NAMALWA (cell line): ENCODE measurements around the gene TPSB2.
"Not testable (repeated sequence)": the region's sequence is repeated elsewhere in the genome, so short reads cannot be mapped to it uniquely, and the experiment has no call there.

Source experiments
- DNase-seq: peaks from one replicate; pipeline ENCODE4 v3.0.0-alpha.2; 2015; ENCODE audit warnings: low spot score

TPSB2 gene

DNA sequence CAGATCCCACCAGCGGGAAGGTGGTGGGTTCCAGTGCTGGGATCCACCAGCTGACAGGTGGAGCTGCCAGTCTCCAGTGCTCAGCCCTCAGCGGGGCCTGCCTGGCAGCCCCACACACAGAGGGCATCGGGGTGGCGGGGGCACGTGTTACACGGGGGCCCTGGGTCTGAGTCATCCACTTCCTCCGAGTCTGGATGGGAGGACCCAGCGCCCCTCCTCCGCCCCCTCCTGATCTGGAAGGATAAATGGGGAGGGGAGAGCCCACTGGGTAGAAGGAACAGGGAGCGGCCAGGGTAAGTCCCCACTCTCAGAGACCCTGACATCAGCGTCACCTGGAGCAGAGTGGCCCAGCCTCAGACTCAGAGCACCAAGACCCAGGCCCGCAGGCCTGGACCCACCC lies 10.5 kb upstream of the TPSB2 start, which contains the start of gene TPSAB1:
TSS of gene TPSAB1 (plus strand) at position 270 of the 400 bp plus-strand sequence. CDS start 234 bp downstream, outside the sequence.
- DNase-seq: not testable (repeated sequence)

DNA sequence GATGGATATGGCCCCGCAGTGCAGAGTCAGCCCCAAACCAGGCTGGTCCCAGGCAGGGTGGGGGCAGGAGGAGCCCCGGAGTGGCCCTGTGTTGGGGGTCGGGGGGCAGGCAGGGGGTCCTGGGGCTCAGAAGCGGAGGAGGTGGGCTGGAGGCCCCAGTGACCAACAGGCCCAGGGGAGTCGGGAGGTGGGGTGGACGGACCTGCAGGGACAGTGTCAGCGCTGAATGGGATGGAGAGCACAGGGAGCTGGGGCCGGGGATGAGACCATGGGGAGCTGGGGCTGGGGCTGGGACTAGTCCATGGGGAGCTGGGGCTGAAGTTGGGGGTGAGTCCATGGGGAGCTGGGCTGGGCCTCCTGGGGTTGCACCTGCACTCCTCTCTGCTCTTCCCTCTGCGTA lies 9.6 kb upstream of the TPSB2 start:
- not testable (repeated sequence) for DNase-seq

- DNase-seq: not testable (repeated sequence)
Measured at GRCh38 chr16:1238909-1239308, 8.9 kb upstream of the TPSB2 start.

DNA sequence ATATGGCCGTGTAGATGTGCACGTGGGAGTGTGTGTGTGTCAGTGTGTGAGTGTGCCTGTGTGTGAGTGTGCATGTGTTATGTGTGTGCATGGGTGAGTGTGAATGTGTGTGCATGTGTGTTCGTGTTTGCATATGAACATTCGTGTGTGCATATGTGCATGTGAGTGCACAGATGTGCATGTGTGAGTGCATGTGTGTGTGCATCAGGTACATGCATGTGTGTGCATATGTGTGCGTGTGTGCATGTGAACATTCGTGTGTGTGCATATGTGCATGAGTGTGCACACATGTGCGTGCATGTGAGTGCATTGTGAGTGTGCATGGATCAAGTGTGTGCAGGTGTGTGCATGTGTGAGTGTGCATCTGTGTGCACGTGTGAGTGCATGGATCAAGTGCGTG lies 8.0 kb upstream of the TPSB2 start:
- DNase-seq: no peak

DNA sequence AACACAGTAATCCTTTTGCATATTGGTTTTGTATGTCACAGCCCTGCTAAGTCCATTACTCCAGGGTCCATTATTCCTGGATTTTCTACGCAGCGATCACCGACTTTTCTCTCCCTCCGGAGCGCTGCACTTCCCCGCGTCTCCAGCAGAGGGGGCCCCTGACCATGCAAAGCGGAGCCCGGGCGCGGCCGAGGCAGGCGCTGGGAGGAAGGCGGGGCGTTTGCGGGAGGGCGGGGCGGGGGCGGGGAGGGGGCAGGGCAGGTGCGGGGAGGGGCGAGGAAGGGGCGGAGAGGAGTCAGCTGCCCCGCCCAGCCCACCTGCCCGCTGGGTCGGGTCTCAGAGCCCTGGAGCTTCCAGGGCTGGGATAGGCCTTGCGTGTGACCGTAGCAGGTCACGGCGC lies 6.7 kb upstream of the TPSB2 start:
- DNase-seq: not testable (repeated sequence)

- not testable (repeated sequence) for DNase-seq
Measured at GRCh38 chr16:1232049-1232748, 2.2 kb upstream of the TPSB2 start.

GRCh38 chr16:1231301-1231700 lies 1.3 kb upstream of the TPSB2 start:
- DNase-seq: not testable (repeated sequence)

DNA sequence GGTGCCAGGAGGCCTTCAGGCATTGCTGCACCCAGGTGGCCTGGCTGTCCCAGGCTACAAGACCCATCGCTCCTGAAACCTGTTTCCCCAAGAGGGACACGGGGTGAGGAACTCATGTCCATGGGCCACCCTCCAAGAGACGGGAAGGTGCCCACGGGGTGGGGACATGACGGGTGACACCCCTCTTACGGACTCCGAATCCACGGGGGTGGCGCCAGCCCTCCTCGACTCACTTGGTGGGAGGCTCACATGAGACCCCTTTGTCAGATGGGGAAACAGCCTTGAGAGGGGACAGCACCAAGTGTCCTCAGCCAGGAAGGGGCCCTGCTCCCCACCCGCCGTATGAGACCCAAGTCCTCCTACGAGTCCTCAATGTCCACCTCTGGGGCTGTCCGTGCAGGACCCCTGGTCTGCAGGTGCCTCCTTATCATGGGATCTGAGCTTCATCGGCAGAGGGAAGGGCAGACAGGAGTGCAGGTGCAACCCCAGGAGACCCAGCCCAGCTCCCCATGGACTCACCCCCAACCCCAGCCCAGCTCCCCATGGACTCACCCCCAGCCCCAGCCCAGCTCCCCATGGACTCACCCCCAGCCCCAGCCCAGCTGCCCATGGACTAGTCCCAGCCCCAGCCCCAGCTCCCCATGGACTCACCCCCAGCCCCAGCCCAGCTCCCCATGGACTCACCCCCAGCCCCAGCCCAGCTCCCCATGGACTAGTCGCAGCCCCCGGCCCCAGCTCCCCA lies 658 bp upstream of the TPSB2 start:
- not testable (repeated sequence) for DNase-seq

- not testable (repeated sequence) for DNase-seq
Measured at GRCh38 chr16:1229476-1229875, 508 bp downstream of the TPSB2 start.

DNA sequence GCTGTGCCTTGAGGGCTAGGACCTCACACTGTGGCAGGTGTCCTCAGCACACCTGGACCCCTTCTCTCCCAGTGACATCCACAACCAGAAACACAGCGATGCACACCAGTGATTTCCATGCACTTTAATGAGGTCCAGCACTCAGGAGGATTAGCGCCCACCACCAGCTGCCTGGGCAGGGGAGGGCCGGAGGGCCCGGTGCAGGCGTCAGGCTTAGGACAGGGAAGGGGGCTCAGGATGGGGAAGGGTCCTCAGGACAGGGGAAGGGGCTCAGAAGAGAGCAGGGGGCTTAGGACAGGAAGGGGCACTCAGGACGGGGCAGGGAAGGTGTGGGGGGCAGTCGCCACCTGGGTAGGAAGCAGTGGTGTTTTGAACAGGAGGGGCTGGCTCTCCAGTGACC lies 1.8 kb downstream of the TPSB2 start:
- DNase-seq: not testable (repeated sequence)

- not testable (repeated sequence) for DNase-seq
Measured at GRCh38 chr16:1226692-1227091, 3.3 kb downstream of the TPSB2 start.

- DNase-seq: not testable (repeated sequence)
Measured at GRCh38 chr16:1225728-1226311, 4.2 kb downstream of the TPSB2 start.

GRCh38 chr16:1225051-1225451 lies 4.9 kb downstream of the TPSB2 start, which contains the start of gene TPSG1:
TSS of gene TPSG1 (minus strand) at chr16:1225268. CDS start at chr16:1225252, 16 bp downstream.
- DNase-seq: no peak

- DNase-seq: no peak
Measured at GRCh38 chr16:1224558-1224957, 5.4 kb downstream of the TPSB2 start.

DNA sequence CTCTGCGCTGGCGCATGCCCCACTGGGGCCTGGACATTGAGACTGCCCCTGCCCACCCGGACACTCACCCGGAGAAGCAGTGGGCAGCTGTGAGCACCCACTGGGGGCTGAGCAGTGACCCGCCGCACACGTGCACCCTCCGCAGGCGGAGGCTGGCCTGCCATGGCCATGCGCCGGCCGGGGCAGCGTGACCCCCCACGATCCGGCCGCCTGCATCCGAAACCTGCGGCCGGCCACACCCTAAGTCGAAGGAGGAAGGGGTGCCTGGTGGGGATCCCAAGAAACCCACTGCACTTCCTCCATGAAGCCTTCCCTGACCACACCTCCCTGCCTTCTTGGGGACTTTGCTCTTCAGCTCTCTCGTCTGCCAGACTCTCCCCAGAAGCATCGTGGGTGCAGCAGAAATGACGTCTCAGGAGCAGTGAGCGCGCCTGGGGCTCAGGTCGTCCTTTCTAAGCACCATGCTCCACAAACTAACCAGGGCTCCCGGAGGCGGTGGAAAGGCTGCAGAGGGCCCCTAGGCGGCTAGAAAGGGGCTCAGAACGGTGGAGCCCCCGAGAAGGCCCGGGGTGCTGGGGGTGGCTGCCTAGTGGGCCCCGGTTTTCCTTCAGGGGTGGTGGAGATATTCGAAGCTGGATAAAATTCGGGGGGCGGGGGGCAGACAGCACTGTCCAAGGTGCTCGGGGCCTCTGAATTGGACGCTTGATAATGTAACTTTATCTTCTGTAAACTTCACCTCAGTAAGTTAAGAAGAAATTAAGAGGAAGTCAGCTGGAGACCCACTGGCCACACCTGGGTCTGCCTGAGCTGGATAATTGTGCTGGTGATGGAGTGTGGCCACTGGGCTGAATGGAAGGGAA lies 6.4 kb downstream of the TPSB2 start:
- no peak for DNase-seq

DNA sequence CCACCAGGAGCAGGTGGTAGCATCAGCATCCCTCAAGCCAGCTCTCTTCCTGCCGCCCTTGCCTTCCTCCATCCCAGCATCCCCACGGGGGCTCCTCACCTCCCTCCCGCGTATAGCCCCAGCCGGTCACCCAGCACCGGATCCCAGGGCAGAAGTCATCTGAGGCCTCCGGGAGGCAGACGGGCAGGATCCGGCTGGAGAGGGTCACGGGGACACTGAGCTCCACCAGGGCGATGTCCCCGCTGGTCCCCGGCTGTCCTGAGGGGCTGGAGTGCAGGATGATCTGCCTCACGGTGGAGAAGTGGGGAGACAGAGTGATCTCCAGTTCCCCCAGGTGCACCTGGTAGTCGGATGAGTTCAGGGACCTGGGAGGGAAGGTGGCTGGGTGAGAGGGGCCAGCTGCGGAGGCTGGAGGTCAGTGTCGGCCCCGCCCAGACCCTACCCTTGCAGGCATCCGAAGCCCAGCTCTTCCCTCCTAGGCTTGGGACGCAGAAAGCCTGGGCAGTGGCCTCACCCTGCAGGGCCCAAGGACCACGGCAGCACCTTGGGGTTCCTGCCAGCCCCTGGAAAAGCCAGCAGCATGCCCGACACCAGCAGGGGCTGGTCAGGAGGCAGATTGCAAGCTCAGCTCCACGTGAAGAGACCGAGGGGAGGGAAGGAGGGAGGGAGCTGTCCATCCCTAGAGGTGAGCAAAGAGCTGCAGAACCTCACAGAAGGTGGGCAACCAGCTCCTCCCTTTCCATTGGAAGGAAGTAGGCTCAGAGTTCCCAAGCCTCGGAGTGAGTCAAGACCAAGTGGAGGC lies 7.2 kb downstream of the TPSB2 start:
- DNase-seq: no peak

DNA sequence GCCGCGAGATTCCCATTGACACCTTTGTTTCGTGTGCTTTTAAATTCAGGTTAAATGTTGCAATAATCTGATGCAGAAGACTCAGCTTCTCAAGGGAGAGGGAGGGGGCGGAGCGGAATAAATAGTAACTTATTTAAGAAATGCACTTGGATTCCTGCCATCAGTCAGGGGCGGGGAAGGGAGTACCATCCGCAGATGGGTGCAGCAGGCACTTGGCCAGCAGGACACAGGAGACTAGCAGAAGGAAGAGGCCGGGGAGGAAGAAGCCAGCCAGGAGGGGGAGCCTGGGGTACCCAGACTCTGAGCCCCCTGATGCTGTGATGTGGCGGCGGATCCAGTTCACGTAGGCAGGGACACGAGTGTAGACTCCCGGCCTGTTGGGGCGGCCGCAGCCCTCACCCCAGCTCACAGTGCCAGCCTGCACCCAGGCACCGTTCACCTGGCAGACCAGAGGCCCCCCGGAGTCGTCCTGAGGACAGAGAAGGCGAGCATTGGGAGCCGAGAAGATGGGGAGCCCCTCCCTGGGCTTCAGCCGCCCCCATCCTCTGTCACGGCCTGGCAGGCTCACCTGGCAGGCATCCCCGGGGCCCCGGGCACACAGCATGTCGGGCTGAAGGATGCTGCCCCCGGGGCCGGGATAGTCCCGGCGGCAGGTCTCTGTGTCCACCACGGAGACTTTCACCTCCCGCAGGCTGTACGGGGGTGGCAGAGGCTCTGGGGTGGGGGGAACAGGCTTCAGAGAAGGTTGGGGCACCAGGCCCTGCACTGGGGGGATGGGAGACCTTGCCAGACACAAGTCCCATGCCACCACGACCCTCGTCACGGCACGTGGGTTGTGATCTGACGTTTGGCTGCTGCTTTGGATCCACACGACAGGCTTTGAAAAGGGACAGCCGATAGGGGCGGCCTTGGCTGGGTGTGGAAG lies 8.1 kb downstream of the TPSB2 start:
- no peak for DNase-seq

DNA sequence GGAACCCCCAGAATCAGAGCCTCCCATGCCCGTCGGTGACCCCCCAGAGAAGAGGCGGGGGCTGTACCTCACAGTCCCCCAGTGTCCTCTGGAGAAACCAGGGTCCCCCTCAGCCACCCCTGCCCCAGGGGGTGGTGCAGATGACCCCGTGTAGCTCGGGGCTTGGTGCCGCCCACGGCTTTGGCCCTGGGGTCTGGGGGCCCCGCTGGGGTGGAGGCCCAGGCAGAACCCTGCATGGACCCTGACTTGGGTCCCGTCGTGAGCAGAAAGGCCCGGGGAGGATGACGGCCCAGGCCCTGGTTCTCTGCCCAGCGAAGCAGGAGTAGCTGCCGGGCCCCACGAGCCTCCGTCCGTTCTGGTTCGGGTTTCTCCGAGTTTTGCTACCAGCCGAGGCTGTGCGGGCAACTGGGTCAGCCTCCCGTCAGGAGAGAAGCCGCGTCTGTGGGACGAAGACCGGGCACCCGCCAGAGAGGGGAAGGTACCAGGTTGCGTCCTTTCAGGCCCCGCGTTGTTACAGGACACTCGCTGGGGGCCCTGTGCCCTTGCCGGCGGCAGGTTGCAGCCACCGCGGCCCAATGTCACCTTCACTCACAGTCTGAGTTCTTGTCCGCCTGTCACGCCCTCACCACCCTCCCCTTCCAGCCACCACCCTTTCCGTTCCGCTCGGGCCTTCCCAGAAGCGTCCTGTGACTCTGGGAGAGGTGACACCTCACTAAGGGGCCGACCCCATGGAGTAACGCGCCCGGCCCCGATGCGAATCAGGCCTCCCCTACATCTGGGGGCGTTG lies 8.9 kb downstream of the TPSB2 start:
- no peak for DNase-seq

DNA sequence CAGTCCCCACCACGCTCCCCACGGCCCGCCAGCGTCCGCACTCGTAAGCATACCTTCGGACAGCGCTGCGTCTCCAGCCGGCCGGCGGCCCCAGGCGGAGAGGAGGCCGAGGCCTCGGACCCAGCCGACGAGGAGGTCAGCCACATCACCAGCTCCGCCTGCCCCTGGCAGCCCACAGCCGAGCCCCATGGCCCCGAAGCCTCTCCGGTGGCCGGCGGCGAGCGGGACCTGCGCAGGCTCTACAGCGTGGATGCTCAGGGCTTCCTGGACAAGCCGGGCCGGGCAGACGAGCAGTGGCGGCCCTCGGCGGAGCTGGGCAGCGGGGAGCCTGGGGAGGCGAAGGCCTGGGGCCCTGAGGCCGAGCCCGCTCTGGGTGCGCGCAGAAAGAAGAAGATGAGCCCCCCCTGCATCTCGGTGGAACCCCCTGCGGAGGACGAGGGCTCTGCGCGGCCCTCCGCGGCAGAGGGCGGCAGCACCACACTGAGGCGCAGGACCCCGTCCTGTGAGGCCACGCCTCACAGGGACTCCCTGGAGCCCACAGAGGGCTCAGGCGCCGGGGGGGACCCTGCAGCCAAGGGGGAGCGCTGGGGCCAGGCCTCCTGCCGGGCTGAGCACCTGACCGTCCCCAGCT lies 9.8 kb downstream of the TPSB2 start:
- no peak for DNase-seq
